MM.1S (cell line): Measurements from ENCODE around the gene MED15.

ENCODE experiments used
- DNase-seq: peaks from one replicate; pipeline ENCODE4 v3.0.0-alpha.2; 2015
- H2AFZ ChIP-seq: fragments of 300-600 bp; sonication (generic); 2 replicates; pipeline ENCODE4 v1.6.0; 2016; ENCODE audit warnings: antibody characterized with exemption, low read length
- H3F3A ChIP-seq: fragments of 300-600 bp; sonication (generic); 2 replicates; pipeline ENCODE4 v1.6.1; 2016; ENCODE audit warnings: mild to moderate bottlenecking, antibody characterized with exemption, low read length, moderate library complexity, mixed read lengths; ENCODE audit not compliant: insufficient read depth
- H3K27ac ChIP-seq: fragments of 300-600 bp; sonication (generic); 2 replicates; pipeline ENCODE4 v1.5.1; 2016; ENCODE audit warnings: mild to moderate bottlenecking, low read length
- H3K27me3 ChIP-seq: fragments of 300-600 bp; sonication (generic); replicated peaks from 2 replicates; pipeline ENCODE4 v1.6.0; 2016; ENCODE audit warnings: low read length; ENCODE audit not compliant: insufficient read depth
- H3K36me3 ChIP-seq: fragments of 300-600 bp; sonication (generic); replicated peaks from 2 replicates; pipeline ENCODE4 v1.6.1; 2016; ENCODE audit warnings: mild to moderate bottlenecking, low read length, mixed read lengths; ENCODE audit not compliant: insufficient read depth
- H3K4me1 ChIP-seq: fragments of 300-600 bp; sonication (generic); 2 replicates; pipeline ENCODE4 v1.6.1; 2016; ENCODE audit warnings: low read length, mixed read lengths
- H3K4me2 ChIP-seq: fragments of 300-600 bp; sonication (generic); 2 replicates; pipeline ENCODE4 v1.6.0; 2016; ENCODE audit warnings: low read depth, low read length
- H3K4me3 ChIP-seq: fragments of 300-600 bp; sonication (generic); 2 replicates; pipeline ENCODE4 v1.5.1; 2016; ENCODE audit warnings: low read length, mixed read lengths
- H3K79me2 ChIP-seq: fragments of 300-600 bp; sonication (generic); 2 replicates; pipeline ENCODE4 v1.6.1; 2016; ENCODE audit warnings: mixed run types, low read length, mixed read lengths
- H3K9ac ChIP-seq: fragments of 300-600 bp; sonication (generic); 2 replicates; pipeline ENCODE4 v1.6.1; 2016; ENCODE audit warnings: low read length, mixed read lengths
- H3K9me2 ChIP-seq: fragments of 300-600 bp; sonication (generic); replicated peaks from 2 replicates; pipeline ENCODE4 v1.6.1; 2016; ENCODE audit warnings: mild to moderate bottlenecking, low read length, mixed read lengths; ENCODE audit not compliant: insufficient read depth
- H3K9me3 ChIP-seq: fragments of 300-600 bp; sonication (generic); replicated peaks from 2 replicates; pipeline ENCODE4 v1.6.1; 2016; ENCODE audit warnings: mild to moderate bottlenecking, low read length, mixed read lengths; ENCODE audit not compliant: insufficient read depth
- H4K20me1 ChIP-seq: fragments of 300-600 bp; sonication (generic); 2 replicates; pipeline ENCODE4 v1.6.1; 2016; ENCODE audit warnings: mild to moderate bottlenecking, low read length, moderate library complexity, mixed read lengths; ENCODE audit not compliant: insufficient read depth
- EZH2 ChIP-seq: fragments of 300-600 bp; sonication (generic); optimal IDR thresholded peaks from 2 replicates; pipeline ENCODE3; 2017; ENCODE audit warnings: low read depth, mild to moderate bottlenecking, antibody characterized with exemption, low read length, mixed read lengths
- EZH2phosphoT487 ChIP-seq: fragments of 300-600 bp; sonication (generic); IDR thresholded peaks from 2 replicates; pipeline ENCODE4 v1.6.1; 2018; ENCODE audit warnings: antibody characterized with exemption, low read length
- TF ChIP-seq, protein P1 (sequence below): fragments of 300-600 bp; sonication (generic); IDR thresholded peaks from 2 replicates; pipeline ENCODE4 v1.5.1; 2016; ENCODE audit warnings: antibody characterized with exemption, low read length, mixed read lengths

The MED15 gene

DNA sequence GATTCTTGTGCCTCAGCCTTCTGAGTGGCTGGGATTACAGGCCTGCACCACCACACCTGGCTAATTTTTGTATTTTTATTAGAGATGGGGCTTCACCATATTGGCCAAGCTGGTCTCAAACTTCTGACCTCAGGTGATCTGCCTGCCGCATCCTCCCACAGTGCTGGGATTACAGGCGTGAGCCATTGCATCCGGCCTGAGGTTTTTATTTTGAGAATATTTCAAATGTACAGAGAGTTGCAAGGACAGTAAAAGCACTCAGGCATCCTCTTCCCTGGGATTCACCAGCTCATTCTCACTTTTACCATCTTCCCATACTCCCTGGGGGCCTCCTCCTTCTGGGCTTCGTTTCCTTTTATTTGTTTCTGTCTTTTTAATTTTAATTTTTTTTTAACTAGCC is 12.1 kb downstream of the MED15 start:
- Histone ChIP-seq H4K20me1 (peaks cover 57% of the 10 kb centered on the region), H3K79me2 (peaks cover 94% of the 10 kb centered on the region), H3K9me2 (no peaks in the 10 kb centered on the region), H3K4me3 (no peak overlapping the region), H3K9ac (no peak overlapping the region), H3F3A (no peaks in the 10 kb centered on the region), H2AFZ (no peak overlapping the region), H3K4me1 (peaks cover 9% of the 10 kb centered on the region; the same call in 1 of the 2 replicates), H3K4me2 (no peak overlapping the region), H3K27ac (no peak overlapping the region), H3K27me3 (no peaks in the 10 kb centered on the region), H3K36me3 (0 out of 2 replicates have a peak, but pooled peaks cover 2% of the 10 kb centered on the region), H3K9me3 (no peaks in the 10 kb centered on the region)
- TF ChIP-seq EZH2phosphoT487 (no peak), EZH2 (no peak)
- TF ChIP-seq, protein P1, sequence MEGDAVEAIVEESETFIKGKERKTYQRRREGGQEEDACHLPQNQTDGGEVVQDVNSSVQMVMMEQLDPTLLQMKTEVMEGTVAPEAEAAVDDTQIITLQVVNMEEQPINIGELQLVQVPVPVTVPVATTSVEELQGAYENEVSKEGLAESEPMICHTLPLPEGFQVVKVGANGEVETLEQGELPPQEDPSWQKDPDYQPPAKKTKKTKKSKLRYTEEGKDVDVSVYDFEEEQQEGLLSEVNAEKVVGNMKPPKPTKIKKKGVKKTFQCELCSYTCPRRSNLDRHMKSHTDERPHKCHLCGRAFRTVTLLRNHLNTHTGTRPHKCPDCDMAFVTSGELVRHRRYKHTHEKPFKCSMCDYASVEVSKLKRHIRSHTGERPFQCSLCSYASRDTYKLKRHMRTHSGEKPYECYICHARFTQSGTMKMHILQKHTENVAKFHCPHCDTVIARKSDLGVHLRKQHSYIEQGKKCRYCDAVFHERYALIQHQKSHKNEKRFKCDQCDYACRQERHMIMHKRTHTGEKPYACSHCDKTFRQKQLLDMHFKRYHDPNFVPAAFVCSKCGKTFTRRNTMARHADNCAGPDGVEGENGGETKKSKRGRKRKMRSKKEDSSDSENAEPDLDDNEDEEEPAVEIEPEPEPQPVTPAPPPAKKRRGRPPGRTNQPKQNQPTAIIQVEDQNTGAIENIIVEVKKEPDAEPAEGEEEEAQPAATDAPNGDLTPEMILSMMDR: no peak
- DNase-seq: no peak

DNA sequence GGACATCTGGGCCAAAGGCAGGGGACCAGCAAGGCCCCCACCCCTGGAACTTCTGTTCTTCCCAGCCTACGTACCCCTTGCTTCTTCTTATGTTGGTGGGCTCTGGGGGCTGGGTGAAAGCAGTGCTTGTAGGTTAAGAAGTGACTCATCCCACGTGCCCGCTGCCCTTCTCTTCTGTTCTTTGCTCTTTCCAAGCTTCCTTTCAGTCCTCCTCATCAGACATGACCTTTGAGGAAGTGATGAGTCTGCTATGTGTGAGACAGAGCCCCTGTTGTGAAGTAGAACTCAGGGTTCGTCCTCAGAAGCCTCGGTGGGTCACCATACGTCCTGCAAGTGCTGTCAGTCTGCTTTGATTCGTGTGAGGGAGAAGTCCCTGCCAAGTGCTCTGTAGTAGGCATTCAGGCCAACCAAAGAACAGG is 12.7 kb downstream of the MED15 start:
- Histone ChIP-seq H3F3A (no peaks in the 10 kb centered on the region), H3K27me3 (no peaks in the 10 kb centered on the region), H3K36me3 (0 out of 2 replicates have a peak, but pooled peaks cover 2% of the 10 kb centered on the region), H3K9me2 (no peaks in the 10 kb centered on the region), H3K4me2 (no peak overlapping the region), H3K79me2 (peaks cover 94% of the 10 kb centered on the region), H3K9ac (no peak overlapping the region), H4K20me1 (peaks cover 51% of the 10 kb centered on the region), H3K4me3 (no peak overlapping the region), H3K4me1 (peaks cover 9% of the 10 kb centered on the region; the same call in 1 of the 2 replicates), H2AFZ (no peak overlapping the region), H3K9me3 (no peaks in the 10 kb centered on the region), H3K27ac (no peak overlapping the region)
- DNase-seq: no peak
- TF ChIP-seq, protein P1: no peak
- TF ChIP-seq EZH2phosphoT487 (no peak), EZH2 (no peak)

DNA sequence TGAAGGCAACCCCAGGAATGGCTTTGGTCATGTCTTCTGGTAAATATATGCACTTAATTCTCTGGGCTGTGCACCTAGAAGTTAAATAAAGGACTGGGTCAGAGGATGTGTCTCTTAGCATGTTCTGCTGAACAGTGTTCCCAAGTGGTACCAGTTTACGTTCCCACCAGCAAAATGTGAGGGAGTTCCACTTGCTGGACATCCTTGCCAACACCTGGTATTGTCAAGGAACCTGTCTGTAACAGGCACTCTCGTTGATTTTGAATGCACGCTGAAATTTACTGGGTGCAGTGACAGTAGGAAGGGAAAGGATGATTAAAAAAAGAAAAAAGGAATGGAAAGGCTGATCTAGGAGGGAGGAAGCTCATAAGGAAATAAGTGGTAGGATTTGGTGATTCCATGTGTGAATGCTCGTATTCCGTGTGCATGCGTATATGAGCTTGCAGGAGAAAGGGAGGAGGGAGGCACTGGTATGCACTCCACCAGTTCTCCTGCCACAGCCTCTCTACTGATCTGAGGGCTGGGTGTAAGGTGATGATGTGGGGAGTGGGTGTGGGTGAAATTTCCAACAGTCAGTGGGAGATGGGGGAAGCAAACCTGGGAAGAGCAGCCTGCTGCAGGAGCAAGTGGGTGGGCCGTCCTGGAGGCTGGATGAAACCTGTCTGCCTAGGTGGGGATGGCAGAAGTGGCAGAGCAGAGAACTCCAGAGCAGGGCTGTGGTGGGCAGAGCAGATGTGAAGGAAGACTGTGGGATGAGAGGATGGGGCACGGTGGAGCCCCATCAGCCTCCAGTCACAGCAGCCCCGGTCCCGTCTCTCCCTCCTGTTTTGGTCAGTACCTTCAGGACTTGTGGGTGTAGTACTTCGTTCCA is 15.0 kb downstream of the MED15 start:
- no peaks in the 10 kb centered on the region for H3K9me3 ChIP-seq
- H3K4me1 ChIP-seq: peaks cover 9% of the 10 kb centered on the region; the same call in 1 of the 2 replicates
- no peak overlapping the region for H2AFZ ChIP-seq
- no peak for DNase-seq
- H3F3A ChIP-seq: no peaks in the 10 kb centered on the region
- 0 out of 2 replicates have a peak, but pooled peaks cover 2% of the 10 kb centered on the region for H3K36me3 ChIP-seq
- H3K9ac ChIP-seq: no peak overlapping the region
- no peak overlapping the region for H3K4me2 ChIP-seq
- peaks cover 48% of the 10 kb centered on the region for H4K20me1 ChIP-seq
- no peak overlapping the region for H3K4me3 ChIP-seq
- no peak overlapping the region for H3K27ac ChIP-seq
- TF ChIP-seq EZH2phosphoT487: no peak
- TF ChIP-seq EZH2: no peak
- TF ChIP-seq, protein P1: no peak
- no peaks in the 10 kb centered on the region for H3K27me3 ChIP-seq
- peaks cover 98% of the 10 kb centered on the region for H3K79me2 ChIP-seq
- H3K9me2 ChIP-seq: no peaks in the 10 kb centered on the region
